A549 (cell line): ENCODE data around the gene PDSS2. TPM values are rescaled to one million over a fixed set of nuclear protein-coding genes. Genes with fewer than 3 reads are reported as not detected.

Experiments
- ATAC-seq, 2 experiments: fragments of 200-7000 bp in 1 of 2; fragments of >200 bp in 1 of 2; cut with Nextera tagmentation in 1 of 2; cut with Tn5 transposase in 1 of 2; 3 replicates each; pipeline versions ENCODE4 v1.8.0 to v1.9.1; 2018 to 2020; ENCODE audit warnings: mild to moderate bottlenecking in 1 of 2, moderate library complexity in 1 of 2
- CTCF ChIA-PET: fragments of 300-600 bp; sonication (Branson Sonifier 250); formaldehyde crosslinking; extraction: SDS; loops from one replicate; lab custom pipeline; 2021; ENCODE audit warnings: antibody characterized with exemption, inconsistent platforms; lab: Yijun Ruan, JAX
- POLR2A ChIA-PET: fragments of 350-600 bp; formaldehyde crosslinking; extraction: SDS; loops from one replicate; lab custom pipeline; 2021; ENCODE audit warnings: antibody characterized with exemption, inconsistent platforms; lab: Yijun Ruan, JAX
- DNase-seq, 2 experiments: peaks; one replicate each; pipeline versions ENCODE4 v3.0.0 to v3.0.0-alpha.2; 2011 to 2016; ENCODE audit warnings: low read depth in 1 of 2, low spot score in 1 of 2
- FAIRE-seq: peaks from 2 replicates; lab custom pipeline; 2011; peaks lifted over from hg19 to GRCh38; lab: Jason Lieb, UNC
- H3K27ac ChIP-seq, 2 experiments: fragments of >200 bp; sonication (Bioruptor Twin); formaldehyde crosslinking; 3 replicates each; pipeline ENCODE4 v1.5.1; 2016 to 2017
- H3K4me1 ChIP-seq: fragments of >200 bp; sonication (Bioruptor Twin); formaldehyde crosslinking; 3 replicates; pipeline ENCODE4 v1.6.1; 2016
- H3K4me2 ChIP-seq: fragments of >200 bp; sonication (Bioruptor Twin); formaldehyde crosslinking; 3 replicates; pipeline ENCODE4 v1.6.1; 2016
- H3K4me3 ChIP-seq: fragments of >200 bp; sonication (Bioruptor Twin); formaldehyde crosslinking; 3 replicates; pipeline ENCODE4 v1.5.1; 2016
- H3K9me3 ChIP-seq: fragments of >200 bp; sonication (Bioruptor Twin); formaldehyde crosslinking; 3 replicates; pipeline ENCODE4 v1.6.1; 2016
- CBX2 ChIP-seq: fragments of 200-600 bp; sonication (generic); IDR thresholded peaks from 2 replicates; pipeline ENCODE4 v1.6.1; 2016; ENCODE audit warnings: low read depth, mild to moderate bottlenecking, borderline replicate concordance
- CBX8 ChIP-seq: fragments of 200-600 bp; sonication (generic); IDR thresholded peaks from 2 replicates; pipeline ENCODE4 v1.6.1; 2016
- CHD2 ChIP-seq: fragments of 150-350 bp; IDR thresholded peaks from 2 replicates; pipeline ENCODE4 v1.6.1; 2014; ENCODE audit warnings: low read length; ENCODE audit not compliant: partially characterized antibody
- CHD4 ChIP-seq: fragments of 200-600 bp; sonication (generic); IDR thresholded peaks from 2 replicates; pipeline ENCODE4 v1.6.1; 2016; ENCODE audit warnings: antibody characterized with exemption, mild to moderate bottlenecking, borderline replicate concordance
- CTCF ChIP-seq: fragments of >200 bp; sonication (Bioruptor Twin); formaldehyde crosslinking; IDR thresholded peaks from 3 replicates; pipeline ENCODE4 v1.5.1; 2016
- EHF ChIP-seq: fragments of 250-450 bp; sonication (Bioruptor Pico); IDR thresholded peaks from 2 replicates; pipeline ENCODE4 v1.5.0; 2020; ENCODE audit warnings: mild to moderate bottlenecking
- ELK1 ChIP-seq: fragments of 150-350 bp; IDR thresholded peaks from 2 replicates; pipeline ENCODE4 v1.6.1; 2014; ENCODE audit warnings: low read depth, mild to moderate bottlenecking, low read length
- EP300 ChIP-seq, 2 experiments: fragments of >200 bp; sonication (Bioruptor Twin); formaldehyde crosslinking; IDR thresholded peaks; 2 replicates in 1 of 2; 3 replicates in 1 of 2; pipeline ENCODE4 v1.6.1; 2016 to 2017
- ESRRA ChIP-seq: fragments of 150-350 bp; IDR thresholded peaks from 2 replicates; pipeline ENCODE4 v1.6.1; 2014; ENCODE audit warnings: mild to moderate bottlenecking, low read length, borderline replicate concordance
- FOSB ChIP-seq: fragments of 250-450 bp; sonication (Bioruptor Pico); IDR thresholded peaks from 2 replicates; pipeline ENCODE4 v1.5.0; 2020; ENCODE audit warnings: mild to moderate bottlenecking, moderate library complexity
- FOSL2 ChIP-seq, 2 experiments: fragments of 450-650 bp in 1 of 2; fragments of >200 bp in 1 of 2; sonication (Bioruptor Twin) in 1 of 2; formaldehyde crosslinking; IDR thresholded peaks; 2 replicates each; pipeline versions ENCODE4 v1.5.0 to v1.6.1; 2016 to 2020; ENCODE audit warnings: mild to moderate bottlenecking in 1 of 2, moderate library complexity in 1 of 2
- FOXS1 ChIP-seq: fragments of 250-450 bp; sonication (Bioruptor Pico); IDR thresholded peaks from 2 replicates; pipeline ENCODE4 v1.5.0; 2020; ENCODE audit warnings: mild to moderate bottlenecking, moderate library complexity
- GATA3 ChIP-seq: IDR thresholded peaks from 2 replicates; pipeline ENCODE4 v1.6.1; 2012; ENCODE audit warnings: borderline replicate concordance
- HEYL ChIP-seq: fragments of 250-450 bp; sonication (Bioruptor Pico); IDR thresholded peaks from 2 replicates; pipeline ENCODE4 v1.8.0; 2021; ENCODE audit warnings: mild to moderate bottlenecking, moderate library complexity
- JUN ChIP-seq, 2 experiments: fragments of >200 bp; sonication (Bioruptor Twin); formaldehyde crosslinking; IDR thresholded peaks; 2 replicates in 1 of 2; 3 replicates in 1 of 2; pipeline ENCODE4 v1.6.1; 2016 to 2017
- KDM5A ChIP-seq: fragments of 200-600 bp; sonication (generic); IDR thresholded peaks from 2 replicates; pipeline ENCODE4 v1.6.1; 2016; ENCODE audit warnings: antibody characterized with exemption, mild to moderate bottlenecking
- MAFK ChIP-seq: fragments of 450-650 bp; IDR thresholded peaks from 2 replicates; pipeline ENCODE4 v1.6.1; 2014; ENCODE audit not compliant: partially characterized antibody
- MAX ChIP-seq: IDR thresholded peaks from 2 replicates; pipeline ENCODE4 v1.6.1; 2012
- MAZ ChIP-seq: fragments of 150-350 bp; IDR thresholded peaks from 2 replicates; pipeline ENCODE4 v1.6.1; 2014; ENCODE audit warnings: antibody characterized with exemption, low read depth, low read length, borderline replicate concordance
- MYC ChIP-seq: IDR thresholded peaks from 2 replicates; pipeline ENCODE4 v1.6.1; 2012; ENCODE audit warnings: mild to moderate bottlenecking, inconsistent platforms, low read length, improper control_type of control experiment, borderline replicate concordance
- POLR2A ChIP-seq: IDR thresholded peaks from 2 replicates; pipeline ENCODE4 v1.6.1; 2012; ENCODE audit warnings: mild to moderate bottlenecking, low read length
- RAD21 ChIP-seq, 2 experiments: fragments of >200 bp in 1 of 2; sonication (Bioruptor Twin) in 1 of 2; formaldehyde crosslinking in 1 of 2; IDR thresholded peaks in 1 of 2; conservative IDR thresholded peaks in 1 of 2; 2 replicates in 1 of 2; 3 replicates in 1 of 2; pipeline ENCODE4 v1.6.1; 2012 to 2018; ENCODE audit warnings: inconsistent platforms in 1 of 2
- RARB ChIP-seq: fragments of 250-450 bp; sonication (Bioruptor Pico); IDR thresholded peaks from 2 replicates; pipeline ENCODE4 v1.8.0; 2021; ENCODE audit warnings: mild to moderate bottlenecking, moderate library complexity
- RFX5 ChIP-seq: fragments of 450-650 bp; IDR thresholded peaks from 2 replicates; pipeline ENCODE4 v1.7.1; 2014; ENCODE audit warnings: antibody characterized with exemption, mild to moderate bottlenecking, moderate library complexity
- SMC3 ChIP-seq: fragments of >200 bp; sonication (Bioruptor Twin); formaldehyde crosslinking; IDR thresholded peaks from 3 replicates; pipeline ENCODE4 v1.6.1; 2018; ENCODE audit warnings: inconsistent platforms
- SREBF2 ChIP-seq: fragments of 450-650 bp; IDR thresholded peaks from 2 replicates; pipeline ENCODE4 v1.6.1; 2014; ENCODE audit warnings: mild to moderate bottlenecking, moderate library complexity
- TFCP2L1 ChIP-seq: fragments of 250-450 bp; sonication (Bioruptor Pico); IDR thresholded peaks from 2 replicates; pipeline ENCODE4 v1.5.0; 2021; ENCODE audit warnings: mild to moderate bottlenecking
- WGBS: methylation state at CpG from one replicate; pipeline ENCODE4 v1.1.6; 2017; ENCODE audit errors: missing lambda C conversion rate; 5-methylcytosine and 5-hydroxymethylcytosine counted together
- polyA plus RNA-seq, 4 experiments: library from polyadenylated mRNA; depleted of rRNA in 3 of 4; stranded (reverse); fragments of >200 nt; fragmentation: RNase III in 1 of 4; extraction: RNeasy Plus Mini Kit Qiagen cat#74134 plus additional on column Dnase treatment in 1 of 4; gene quantifications; 2 replicates in 3 of 4; 3 replicates in 1 of 4; pipeline ENCODE4 v1.2.3, GENCODE V29; 2011 to 2017
- TF ChIP-seq, protein P1 (sequence below): fragments of 250-450 bp; sonication (Bioruptor Pico); IDR thresholded peaks from 2 replicates; pipeline ENCODE4 v1.5.0; 2020; ENCODE audit warnings: low read depth, mild to moderate bottlenecking, moderate library complexity
- TF ChIP-seq, protein P2 (sequence below): IDR thresholded peaks from 2 replicates; pipeline ENCODE4 v1.6.1; 2012
- TF ChIP-seq, protein P3 (sequence below): fragments of >200 bp; sonication (Bioruptor Twin); formaldehyde crosslinking; IDR thresholded peaks from 3 replicates; pipeline ENCODE4 v1.6.1; 2016

The PDSS2 gene
- polyA plus RNA-seq, 2 of the 4 experiments (the other 2 are of a cell fraction): 7.2 to 17.3 TPM

DNA sequence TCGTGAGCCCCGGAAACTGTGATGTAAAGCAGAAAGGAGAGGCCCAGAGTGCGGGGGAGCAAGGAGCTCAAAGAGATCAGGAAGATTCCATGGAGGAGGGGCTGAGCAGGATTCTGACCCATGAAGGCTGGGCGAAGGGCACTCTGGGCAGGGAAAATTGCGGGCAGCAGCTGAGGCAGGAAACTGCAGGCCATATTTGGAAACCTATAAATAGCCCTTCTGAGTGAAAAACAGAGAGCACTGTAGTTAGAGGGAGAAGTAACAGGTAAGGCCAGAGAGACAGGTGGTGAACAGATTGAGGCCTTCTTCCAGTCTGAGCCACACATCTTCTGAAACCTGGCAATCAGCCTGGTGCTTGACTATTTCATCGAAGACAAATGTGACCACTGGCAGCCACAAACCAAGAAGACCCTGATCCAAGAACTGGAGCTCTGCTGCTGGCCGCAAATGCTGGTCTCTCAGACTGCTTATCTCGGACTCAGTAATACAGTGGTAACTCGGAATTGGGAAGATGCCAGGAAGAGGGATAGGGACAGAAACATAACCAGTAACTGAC, 329.9 kb downstream of the PDSS2 start:
- no peak overlapping the region for H3K27ac ChIP-seq
- ATAC-seq (no peak), FAIRE-seq (no peak), DNase-seq (no peak)
- CTCF ChIA-PET: interaction anchor here (1.3 kb wide), 1 partner anchor 9 kb away, joined by 7 read pairs; no protein-coding TSS in a partner anchor
- WGBS: 83% methylated on average over 9 of the region's 9 CpGs
- TF ChIP-seq CHD4: no peak
- TF ChIP-seq RAD21 (conservative IDR thresholded peaks at IDR 0.05 in 1 of 2, IDR thresholded peaks at IDR 0.05 in 1 of 2): no peak
- TF ChIP-seq GATA3: no peak
- TF ChIP-seq FOSL2 (IDR thresholded peaks at IDR 0.05): no peak
- TF ChIP-seq FOSL2 (CRISPR knock-in tag; IDR thresholded peaks at IDR 0.05): no peak
- no peak for TF ChIP-seq CBX2
- no peak for TF ChIP-seq TFCP2L1 (CRISPR knock-in tag)
- TF ChIP-seq RARB: no peak
- TF ChIP-seq, protein P1, sequence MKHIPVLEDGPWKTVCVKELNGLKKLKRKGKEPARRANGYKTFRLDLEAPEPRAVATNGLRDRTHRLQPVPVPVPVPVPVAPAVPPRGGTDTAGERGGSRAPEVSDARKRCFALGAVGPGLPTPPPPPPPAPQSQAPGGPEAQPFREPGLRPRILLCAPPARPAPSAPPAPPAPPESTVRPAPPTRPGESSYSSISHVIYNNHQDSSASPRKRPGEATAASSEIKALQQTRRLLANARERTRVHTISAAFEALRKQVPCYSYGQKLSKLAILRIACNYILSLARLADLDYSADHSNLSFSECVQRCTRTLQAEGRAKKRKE (CRISPR knock-in tag): no peak
- no peak for TF ChIP-seq ESRRA
- no peak for TF ChIP-seq FOSB
- TF ChIP-seq JUN (IDR thresholded peaks at IDR 0.05): no peak
- no peak for TF ChIP-seq SREBF2
- TF ChIP-seq, protein P2, sequence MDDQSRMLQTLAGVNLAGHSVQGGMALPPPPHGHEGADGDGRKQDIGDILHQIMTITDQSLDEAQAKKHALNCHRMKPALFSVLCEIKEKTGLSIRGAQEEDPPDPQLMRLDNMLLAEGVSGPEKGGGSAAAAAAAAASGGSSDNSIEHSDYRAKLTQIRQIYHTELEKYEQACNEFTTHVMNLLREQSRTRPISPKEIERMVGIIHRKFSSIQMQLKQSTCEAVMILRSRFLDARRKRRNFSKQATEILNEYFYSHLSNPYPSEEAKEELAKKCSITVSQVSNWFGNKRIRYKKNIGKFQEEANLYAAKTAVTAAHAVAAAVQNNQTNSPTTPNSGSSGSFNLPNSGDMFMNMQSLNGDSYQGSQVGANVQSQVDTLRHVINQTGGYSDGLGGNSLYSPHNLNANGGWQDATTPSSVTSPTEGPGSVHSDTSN: no peak
- no peak for TF ChIP-seq FOXS1
- TF ChIP-seq HEYL (CRISPR knock-in tag): no peak
- no peak for TF ChIP-seq MAFK
- TF ChIP-seq, protein P3, sequence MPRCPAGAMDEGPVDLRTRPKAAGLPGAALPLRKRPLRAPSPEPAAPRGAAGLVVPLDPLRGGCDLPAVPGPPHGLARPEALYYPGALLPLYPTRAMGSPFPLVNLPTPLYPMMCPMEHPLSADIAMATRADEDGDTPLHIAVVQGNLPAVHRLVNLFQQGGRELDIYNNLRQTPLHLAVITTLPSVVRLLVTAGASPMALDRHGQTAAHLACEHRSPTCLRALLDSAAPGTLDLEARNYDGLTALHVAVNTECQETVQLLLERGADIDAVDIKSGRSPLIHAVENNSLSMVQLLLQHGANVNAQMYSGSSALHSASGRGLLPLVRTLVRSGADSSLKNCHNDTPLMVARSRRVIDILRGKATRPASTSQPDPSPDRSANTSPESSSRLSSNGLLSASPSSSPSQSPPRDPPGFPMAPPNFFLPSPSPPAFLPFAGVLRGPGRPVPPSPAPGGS: no peak
- no peak for TF ChIP-seq CTCF
- TF ChIP-seq RFX5: no peak
- TF ChIP-seq EP300 (IDR thresholded peaks at IDR 0.05): no peak
- no peaks in the 10 kb centered on the region for H3K4me1 ChIP-seq
- H3K9me3 ChIP-seq: no peaks in the 10 kb centered on the region
- no peak overlapping the region for H3K4me2 ChIP-seq
- POLR2A ChIA-PET: no interaction called here
- no peak overlapping the region for H3K4me3 ChIP-seq

- no peak for DNase-seq
- no peak for FAIRE-seq
- H3K4me3 ChIP-seq: no peak overlapping the region
- H3K4me1 ChIP-seq: no peaks in the 10 kb centered on the region
- WGBS: 88% methylated on average over 2 of the region's 2 CpGs
- H3K9me3 ChIP-seq: no peaks in the 10 kb centered on the region
- CTCF ChIA-PET: interaction anchor here (0.6 to 1.3 kb wide), 2 partner anchors 8 to 15 kb away, joined by 4 to 7 read pairs; no protein-coding TSS in a partner anchor
- no peak overlapping the region for H3K27ac ChIP-seq
- no peak overlapping the region for H3K4me2 ChIP-seq
- POLR2A ChIA-PET: no interaction called here
- no peak for ATAC-seq
- TF ChIP-seq KDM5A (no peak), SREBF2 (no peak), ESRRA (no peak), RAD21 (conservative IDR thresholded peaks at IDR 0.05 in 1 of 2, IDR thresholded peaks at IDR 0.05 in 1 of 2) (no peak), EHF (no peak), ELK1 (no peak), SMC3 (no peak), MAZ (no peak), CHD2 (no peak), CTCF (no peak), CBX2 (no peak), MYC (no peak), CBX8 (no peak), MAX (no peak), POLR2A (no peak), GATA3 (no peak), FOXS1 (no peak)
Observed at GRCh38 chr6:107128577-107128976, 330.8 kb downstream of the PDSS2 start.
